GM10266 (cell line): ENCODE results near the gene SNW1.

Source experiments
- DNase-seq: peaks from one replicate; pipeline ENCODE4 v3.0.0; 2012; ENCODE audit errors: extremely low spot score
- CTCF ChIP-seq: IDR thresholded peaks from 2 replicates; pipeline ENCODE4 v1.5.1; 2012; ENCODE audit warnings: mild to moderate bottlenecking, low read depth; ENCODE audit not compliant: control insufficient read depth, insufficient read depth; ENCODE audit errors: missing control alignments

SNW1 gene

GRCh38 chr14:77760381-77761204 is at the start of gene SNW1:
Gene SNW1 (minus strand): TSS chr14:77761156. CDS start chr14:77761127, 29 bp downstream.
- TF ChIP-seq CTCF = no peak
- DNase-seq = peak; percentile 91

- DNase-seq = no peak
- TF ChIP-seq CTCF = no peak
These were observed 48.1 kb upstream of the SNW1 start for GRCh38 chr14:77809011-77809410.

DNA sequence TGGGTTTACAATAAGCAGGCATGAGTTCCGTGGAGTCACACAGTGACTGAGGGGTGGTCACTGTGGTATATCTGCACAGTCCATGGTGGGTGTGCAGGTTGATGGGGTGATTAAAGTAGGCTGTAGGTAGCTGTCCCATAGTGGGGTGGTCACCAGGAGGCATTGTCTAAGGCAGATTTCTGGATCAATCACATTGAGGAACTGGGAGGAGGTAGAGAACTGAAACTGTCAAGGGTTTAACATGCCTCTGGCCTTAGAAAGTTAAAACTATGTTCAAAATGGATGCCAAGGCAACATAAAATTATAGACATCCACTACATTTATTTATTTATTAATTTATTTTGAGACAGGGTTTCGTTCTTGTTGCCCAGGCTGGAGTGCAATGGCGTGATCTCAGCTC is 47.3 kb upstream of the SNW1 start:
- DNase-seq = no peak
- TF ChIP-seq CTCF = no peak

- no peak for TF ChIP-seq CTCF
- DNase-seq = no peak
These were observed 44.8 kb upstream of the SNW1 start for GRCh38 chr14:77805706-77806105.

- peak; percentile 62 for TF ChIP-seq CTCF
- DNase-seq = peak; percentile 41
These were observed 43.6 kb upstream of the SNW1 start for GRCh38 chr14:77804592-77804991.

DNA sequence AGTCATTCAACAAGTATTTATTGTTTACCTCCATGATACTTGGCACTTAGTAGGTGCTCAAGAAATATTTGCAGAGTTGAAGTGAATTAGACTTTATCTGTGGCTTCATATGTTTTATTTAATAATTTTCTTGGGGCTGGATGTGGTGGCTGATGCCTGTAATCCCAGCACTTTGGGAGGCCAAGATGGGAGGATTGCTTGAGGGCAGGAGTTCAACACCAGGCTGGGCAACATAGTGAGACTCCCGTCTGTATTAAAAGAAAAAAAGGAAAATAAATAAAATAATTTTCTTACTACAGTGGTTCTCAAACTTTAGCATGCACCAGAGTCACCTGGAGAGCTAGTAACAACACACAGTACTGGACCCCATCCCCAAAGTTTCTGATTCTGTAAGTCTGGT is 39.9 kb upstream of the SNW1 start:
- no peak for DNase-seq
- no peak for TF ChIP-seq CTCF
